HCT116 (cell line): ENCODE results near the gene PTPRCAP.

Experiments
- JUND ChIP-seq: IDR thresholded peaks from 2 replicates; pipeline ENCODE4 v1.6.1; 2012
- POLR2A ChIP-seq: IDR thresholded peaks from 2 replicates; pipeline ENCODE4 v1.7.0; 2011; ENCODE audit warnings: borderline replicate concordance; ENCODE audit not compliant: insufficient read depth, insufficient read length; ENCODE audit errors: extremely low read depth
- POLR2AphosphoS5 ChIP-seq: IDR thresholded peaks from 2 replicates; pipeline ENCODE4 v1.6.1; 2011; ENCODE audit warnings: mild to moderate bottlenecking, low read depth, low read length, moderate library complexity
- SP1 ChIP-seq: IDR thresholded peaks from 2 replicates; pipeline ENCODE4 v1.6.1; 2012; ENCODE audit warnings: low read depth
- ZNF274 ChIP-seq: fragments of 200-500 bp; sonication (Bioruptor generic); IDR thresholded peaks from 2 replicates; pipeline ENCODE4 v1.6.1; 2014; ENCODE audit warnings: mild to moderate bottlenecking, low read depth, low read length, inconsistent platforms
- TF ChIP-seq, protein P1 (sequence below), 3 experiments: fragments of 200-600 bp in 1 of 3; sonication (generic) in 1 of 3; IDR thresholded peaks in 2 of 3; conservative IDR thresholded peaks in 1 of 3; 2 replicates each; pipeline ENCODE4 v1.5.1; 2012 to 2017; ENCODE audit warnings: low read depth in 2 of 3, low read length in 2 of 3, antibody characterized with exemption in 1 of 3, borderline replicate concordance in 1 of 3, control low read depth in 1 of 3, mild to moderate bottlenecking in 1 of 3, mixed read lengths in 1 of 3, mixed run types in 1 of 3, moderate library complexity in 1 of 3; ENCODE audit not compliant: insufficient read depth in 1 of 3
- TF ChIP-seq, protein P2 (sequence below): IDR thresholded peaks from 2 replicates; pipeline ENCODE4 v1.6.1; 2012; ENCODE audit warnings: low read depth
- TF ChIP-seq, protein P3 (sequence below): IDR thresholded peaks from 2 replicates; pipeline ENCODE4 v1.6.1; 2012

DNA sequence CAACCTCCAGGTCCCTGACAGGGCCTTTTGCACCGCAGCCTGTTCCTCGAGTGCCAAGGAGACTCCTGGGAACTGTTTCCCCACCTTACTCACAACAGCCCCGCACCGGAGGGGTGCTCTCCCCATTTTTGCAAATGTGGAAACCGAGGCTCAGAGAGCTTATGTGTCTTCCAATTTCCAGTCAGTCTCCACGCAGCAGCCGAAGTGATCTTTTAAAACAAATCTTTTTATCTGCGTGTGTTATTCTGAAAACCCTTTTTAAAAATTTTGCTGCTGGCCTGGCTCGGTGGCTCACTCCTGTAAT, 32.0 kb upstream of the PTPRCAP start:
- TF ChIP-seq JUND (no peak), POLR2AphosphoS5 (no peak), SP1 (no peak), ZNF274 (no peak), POLR2A (no peak)
- TF ChIP-seq, protein P1, sequence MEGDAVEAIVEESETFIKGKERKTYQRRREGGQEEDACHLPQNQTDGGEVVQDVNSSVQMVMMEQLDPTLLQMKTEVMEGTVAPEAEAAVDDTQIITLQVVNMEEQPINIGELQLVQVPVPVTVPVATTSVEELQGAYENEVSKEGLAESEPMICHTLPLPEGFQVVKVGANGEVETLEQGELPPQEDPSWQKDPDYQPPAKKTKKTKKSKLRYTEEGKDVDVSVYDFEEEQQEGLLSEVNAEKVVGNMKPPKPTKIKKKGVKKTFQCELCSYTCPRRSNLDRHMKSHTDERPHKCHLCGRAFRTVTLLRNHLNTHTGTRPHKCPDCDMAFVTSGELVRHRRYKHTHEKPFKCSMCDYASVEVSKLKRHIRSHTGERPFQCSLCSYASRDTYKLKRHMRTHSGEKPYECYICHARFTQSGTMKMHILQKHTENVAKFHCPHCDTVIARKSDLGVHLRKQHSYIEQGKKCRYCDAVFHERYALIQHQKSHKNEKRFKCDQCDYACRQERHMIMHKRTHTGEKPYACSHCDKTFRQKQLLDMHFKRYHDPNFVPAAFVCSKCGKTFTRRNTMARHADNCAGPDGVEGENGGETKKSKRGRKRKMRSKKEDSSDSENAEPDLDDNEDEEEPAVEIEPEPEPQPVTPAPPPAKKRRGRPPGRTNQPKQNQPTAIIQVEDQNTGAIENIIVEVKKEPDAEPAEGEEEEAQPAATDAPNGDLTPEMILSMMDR (IDR thresholded peaks at IDR 0.05 in 2 of 3, conservative IDR thresholded peaks at IDR 0.05 in 1 of 3; ENCODE audit: borderline replicate concordance in 1 of 3, insufficient read depth in 1 of 3, low read depth in 2 of 3, low read length in 2 of 3) = 0 out of 6 replicates have a peak, but pooled peaks of 1 of the 3 experiments have one; percentile 2
- TF ChIP-seq, protein P2, sequence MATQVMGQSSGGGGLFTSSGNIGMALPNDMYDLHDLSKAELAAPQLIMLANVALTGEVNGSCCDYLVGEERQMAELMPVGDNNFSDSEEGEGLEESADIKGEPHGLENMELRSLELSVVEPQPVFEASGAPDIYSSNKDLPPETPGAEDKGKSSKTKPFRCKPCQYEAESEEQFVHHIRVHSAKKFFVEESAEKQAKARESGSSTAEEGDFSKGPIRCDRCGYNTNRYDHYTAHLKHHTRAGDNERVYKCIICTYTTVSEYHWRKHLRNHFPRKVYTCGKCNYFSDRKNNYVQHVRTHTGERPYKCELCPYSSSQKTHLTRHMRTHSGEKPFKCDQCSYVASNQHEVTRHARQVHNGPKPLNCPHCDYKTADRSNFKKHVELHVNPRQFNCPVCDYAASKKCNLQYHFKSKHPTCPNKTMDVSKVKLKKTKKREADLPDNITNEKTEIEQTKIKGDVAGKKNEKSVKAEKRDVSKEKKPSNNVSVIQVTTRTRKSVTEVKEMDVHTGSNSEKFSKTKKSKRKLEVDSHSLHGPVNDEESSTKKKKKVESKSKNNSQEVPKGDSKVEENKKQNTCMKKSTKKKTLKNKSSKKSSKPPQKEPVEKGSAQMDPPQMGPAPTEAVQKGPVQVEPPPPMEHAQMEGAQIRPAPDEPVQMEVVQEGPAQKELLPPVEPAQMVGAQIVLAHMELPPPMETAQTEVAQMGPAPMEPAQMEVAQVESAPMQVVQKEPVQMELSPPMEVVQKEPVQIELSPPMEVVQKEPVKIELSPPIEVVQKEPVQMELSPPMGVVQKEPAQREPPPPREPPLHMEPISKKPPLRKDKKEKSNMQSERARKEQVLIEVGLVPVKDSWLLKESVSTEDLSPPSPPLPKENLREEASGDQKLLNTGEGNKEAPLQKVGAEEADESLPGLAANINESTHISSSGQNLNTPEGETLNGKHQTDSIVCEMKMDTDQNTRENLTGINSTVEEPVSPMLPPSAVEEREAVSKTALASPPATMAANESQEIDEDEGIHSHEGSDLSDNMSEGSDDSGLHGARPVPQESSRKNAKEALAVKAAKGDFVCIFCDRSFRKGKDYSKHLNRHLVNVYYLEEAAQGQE = no peak
- TF ChIP-seq, protein P3, sequence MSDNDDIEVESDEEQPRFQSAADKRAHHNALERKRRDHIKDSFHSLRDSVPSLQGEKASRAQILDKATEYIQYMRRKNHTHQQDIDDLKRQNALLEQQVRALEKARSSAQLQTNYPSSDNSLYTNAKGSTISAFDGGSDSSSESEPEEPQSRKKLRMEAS = no peak
